Breast epithelium (tissue), 3 donors: ENCODE results near the gene S1PR4.

Experiments
- POLR2A ChIP-seq: fragments of 450-650 bp; IDR thresholded peaks from one replicate; pipeline ENCODE4 v1.6.1; 2016; ENCODE audit warnings: antibody characterized with exemption, mild to moderate bottlenecking, moderate library complexity
- TF ChIP-seq, protein P1 (sequence below), 3 donors: fragments of 450-650 bp; IDR thresholded peaks; one replicate each; pipeline ENCODE4 v1.5.1; 2016 to 2017; ENCODE audit warnings: antibody characterized with exemption in 3 of 3, mild to moderate bottlenecking in 3 of 3, moderate library complexity in 3 of 3

DNA sequence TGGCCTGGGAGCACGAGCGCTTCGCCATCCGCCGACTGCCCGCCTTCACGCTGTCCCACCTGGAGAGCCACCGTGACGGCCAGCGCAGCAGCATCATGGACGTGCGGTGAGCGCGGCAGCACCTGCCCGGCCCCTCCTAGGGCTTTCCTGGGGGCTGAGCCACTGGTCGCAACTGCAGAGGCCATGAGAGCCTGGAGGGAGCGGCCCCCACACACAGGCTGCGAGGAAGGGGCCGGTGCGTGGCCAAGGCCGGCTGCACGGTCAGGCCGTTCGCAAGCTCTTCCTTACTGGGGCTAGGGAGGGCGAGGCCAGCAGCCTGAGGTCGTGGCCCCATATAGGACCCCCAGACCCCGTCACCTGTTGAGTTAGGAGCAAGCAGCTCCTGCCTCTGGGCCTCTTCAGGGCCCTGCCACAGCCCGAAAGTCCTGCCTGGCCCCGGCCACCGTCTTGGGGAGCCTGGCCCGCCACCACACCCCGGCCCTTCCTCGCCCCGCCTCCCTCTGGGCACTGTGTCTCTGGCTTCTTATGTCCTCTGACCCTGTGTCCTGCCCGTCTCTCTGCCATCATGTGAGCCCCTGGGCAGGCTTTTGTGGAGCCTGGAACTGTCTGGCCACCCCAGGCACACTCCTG, 26.2 kb downstream of the S1PR4 start:
- TF ChIP-seq, protein P1, sequence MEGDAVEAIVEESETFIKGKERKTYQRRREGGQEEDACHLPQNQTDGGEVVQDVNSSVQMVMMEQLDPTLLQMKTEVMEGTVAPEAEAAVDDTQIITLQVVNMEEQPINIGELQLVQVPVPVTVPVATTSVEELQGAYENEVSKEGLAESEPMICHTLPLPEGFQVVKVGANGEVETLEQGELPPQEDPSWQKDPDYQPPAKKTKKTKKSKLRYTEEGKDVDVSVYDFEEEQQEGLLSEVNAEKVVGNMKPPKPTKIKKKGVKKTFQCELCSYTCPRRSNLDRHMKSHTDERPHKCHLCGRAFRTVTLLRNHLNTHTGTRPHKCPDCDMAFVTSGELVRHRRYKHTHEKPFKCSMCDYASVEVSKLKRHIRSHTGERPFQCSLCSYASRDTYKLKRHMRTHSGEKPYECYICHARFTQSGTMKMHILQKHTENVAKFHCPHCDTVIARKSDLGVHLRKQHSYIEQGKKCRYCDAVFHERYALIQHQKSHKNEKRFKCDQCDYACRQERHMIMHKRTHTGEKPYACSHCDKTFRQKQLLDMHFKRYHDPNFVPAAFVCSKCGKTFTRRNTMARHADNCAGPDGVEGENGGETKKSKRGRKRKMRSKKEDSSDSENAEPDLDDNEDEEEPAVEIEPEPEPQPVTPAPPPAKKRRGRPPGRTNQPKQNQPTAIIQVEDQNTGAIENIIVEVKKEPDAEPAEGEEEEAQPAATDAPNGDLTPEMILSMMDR (IDR thresholded peaks at IDR 0.05) = no peak
- TF ChIP-seq POLR2A = no peak
